NT2/D1 (cell line): Measurements from ENCODE around the gene ADAMTSL1.

Source experiments
- DNase-seq: peaks from one replicate; pipeline ENCODE4 v3.0.0-alpha.2; 2011; ENCODE audit warnings: low read depth, low spot score
- H3K27me3 ChIP-seq: 2 replicates; pipeline ENCODE4 v1.6.0; 2011; ENCODE audit warnings: mild to moderate bottlenecking; ENCODE audit not compliant: insufficient read length, insufficient read depth
- H3K36me3 ChIP-seq: 2 replicates; pipeline ENCODE4 v1.6.1; 2011; ENCODE audit warnings: mild to moderate bottlenecking, low read length, mixed read lengths; ENCODE audit not compliant: insufficient read depth, insufficient read length
- H3K4me1 ChIP-seq: 2 replicates; pipeline ENCODE4 v1.5.1; 2011; ENCODE audit not compliant: insufficient read depth, insufficient read length
- H3K4me3 ChIP-seq: 2 replicates; pipeline ENCODE4 v1.5.1; 2011; ENCODE audit warnings: low read depth; ENCODE audit not compliant: insufficient read length
- H3K9ac ChIP-seq: 2 replicates; pipeline ENCODE4 v1.6.0; 2011; ENCODE audit warnings: low read depth; ENCODE audit not compliant: insufficient read length
- H3K9me3 ChIP-seq: 2 replicates; pipeline ENCODE4 v1.5.1; 2011; ENCODE audit warnings: mild to moderate bottlenecking, low read length; ENCODE audit not compliant: insufficient read depth
- SUZ12 ChIP-seq: IDR thresholded peaks from 2 replicates; pipeline ENCODE4 v1.6.1; 2011; ENCODE audit not compliant: insufficient read length, insufficient read depth; ENCODE audit errors: extremely low read depth
- YY1 ChIP-seq: IDR thresholded peaks from 2 replicates; pipeline ENCODE4 v1.6.1; 2011; ENCODE audit not compliant: insufficient read length, insufficient read depth
- ZNF274 ChIP-seq: IDR thresholded peaks from 2 replicates; pipeline ENCODE4 v1.6.1; 2011; ENCODE audit warnings: mild to moderate bottlenecking, low read depth, low read length

ADAMTSL1 gene

DNA sequence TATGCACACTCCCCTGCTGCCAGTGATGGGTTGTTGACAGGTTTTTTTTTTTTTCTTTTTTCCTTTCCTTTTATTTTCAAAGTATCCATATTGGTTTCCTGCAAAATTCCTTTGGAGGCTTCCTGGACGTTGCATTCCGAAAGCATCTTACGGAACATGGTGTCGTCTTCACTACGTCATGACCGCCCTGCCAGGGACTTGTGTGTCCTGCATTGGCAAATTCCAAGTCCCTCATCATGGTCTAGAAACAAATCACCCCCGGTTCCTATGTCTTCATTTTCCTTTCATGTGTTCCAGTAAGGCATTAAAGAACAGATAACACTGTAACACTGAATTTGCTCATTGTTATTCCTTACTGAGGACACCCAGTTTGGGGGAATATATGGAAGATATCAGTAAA, 35.0 kb upstream of the ADAMTSL1 start:
- H3K27me3 ChIP-seq: no peaks in the 10 kb centered on the region
- no peaks in the 10 kb centered on the region for H3K9me3 ChIP-seq
- H3K4me3 ChIP-seq: no peak overlapping the region
- H3K36me3 ChIP-seq: no peaks in the 10 kb centered on the region
- no peak for DNase-seq
- TF ChIP-seq SUZ12: no peak
- no peak for TF ChIP-seq YY1
- no peak for TF ChIP-seq ZNF274
- H3K4me1 ChIP-seq: no peaks in the 10 kb centered on the region
- H3K9ac ChIP-seq: no peak overlapping the region

GRCh38 chr9:18441261-18441660, 32.7 kb upstream of the ADAMTSL1 start:
- H3K9me3 ChIP-seq: no peaks in the 10 kb centered on the region
- no peaks in the 10 kb centered on the region for H3K27me3 ChIP-seq
- no peak for DNase-seq
- H3K4me3 ChIP-seq: no peak overlapping the region
- TF ChIP-seq YY1 (no peak), SUZ12 (no peak), ZNF274 (no peak)
- no peaks in the 10 kb centered on the region for H3K4me1 ChIP-seq
- no peaks in the 10 kb centered on the region for H3K36me3 ChIP-seq
- H3K9ac ChIP-seq: no peak overlapping the region

DNA sequence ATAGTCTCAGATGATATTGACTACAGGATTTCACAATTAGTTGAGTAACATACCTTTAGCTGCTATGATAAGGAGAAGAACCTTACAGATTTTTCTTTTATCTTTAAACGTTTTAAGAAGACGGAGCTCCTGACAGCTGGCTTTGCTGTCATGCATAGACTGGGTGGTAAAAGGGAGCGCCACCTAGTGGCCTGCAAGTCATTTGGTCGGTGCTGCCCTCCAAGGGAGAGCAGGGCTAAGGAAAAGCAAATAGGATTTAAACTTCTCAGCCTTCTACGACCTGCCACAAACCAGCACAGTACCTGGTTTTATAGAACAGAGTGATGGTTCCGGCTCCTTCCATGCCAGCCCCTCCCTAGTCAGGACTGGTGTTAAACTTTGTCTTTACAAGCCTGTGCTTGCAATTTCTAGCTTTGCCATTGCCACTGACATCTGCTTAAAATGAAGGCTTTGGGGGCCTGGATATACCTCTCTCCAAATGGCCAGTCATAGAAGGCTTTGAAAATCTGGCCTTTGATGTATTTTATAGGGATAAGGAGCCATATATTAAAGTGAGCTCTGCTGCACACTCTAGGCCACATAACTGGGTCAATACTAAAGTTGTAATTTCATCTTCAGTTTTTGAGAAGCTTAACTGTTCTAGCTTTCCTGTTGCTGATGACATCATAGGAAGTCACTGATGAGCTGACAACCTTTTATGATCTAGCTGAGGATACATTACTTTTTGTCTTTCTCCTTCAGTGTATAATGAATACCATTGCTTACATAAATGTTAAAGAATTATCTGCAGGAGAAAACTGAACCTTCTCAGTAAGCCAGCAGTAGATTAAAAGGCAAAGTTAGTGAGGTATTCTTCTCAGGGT, 31.1 kb upstream of the ADAMTSL1 start:
- no peaks in the 10 kb centered on the region for H3K4me1 ChIP-seq
- H3K9me3 ChIP-seq: no peaks in the 10 kb centered on the region
- TF ChIP-seq YY1 (no peak), ZNF274 (no peak), SUZ12 (no peak)
- no peak overlapping the region for H3K4me3 ChIP-seq
- DNase-seq: peak; percentile 84
- H3K36me3 ChIP-seq: no peaks in the 10 kb centered on the region
- H3K9ac ChIP-seq: no peak overlapping the region
- H3K27me3 ChIP-seq: no peaks in the 10 kb centered on the region

- no peak for DNase-seq
- Histone ChIP-seq H3K36me3 (no peaks in the 10 kb centered on the region), H3K4me3 (no peak overlapping the region), H3K9ac (no peak overlapping the region), H3K4me1 (no peaks in the 10 kb centered on the region), H3K27me3 (no peaks in the 10 kb centered on the region), H3K9me3 (no peaks in the 10 kb centered on the region)
- TF ChIP-seq SUZ12: no peak
- no peak for TF ChIP-seq ZNF274
- TF ChIP-seq YY1: no peak
These were observed 26.8 kb upstream of the ADAMTSL1 start for GRCh38 chr9:18447131-18447530.

- Histone ChIP-seq H3K9ac (no peak overlapping the region), H3K4me1 (no peaks in the 10 kb centered on the region), H3K9me3 (no peaks in the 10 kb centered on the region), H3K36me3 (no peaks in the 10 kb centered on the region), H3K27me3 (no peaks in the 10 kb centered on the region), H3K4me3 (no peak overlapping the region)
- TF ChIP-seq YY1 (no peak), ZNF274 (no peak), SUZ12 (no peak)
- DNase-seq: no peak
These were observed 26.4 kb upstream of the ADAMTSL1 start for GRCh38 chr9:18447541-18447940.

GRCh38 chr9:18448101-18448500, 25.9 kb upstream of the ADAMTSL1 start:
- Histone ChIP-seq H3K9me3 (no peaks in the 10 kb centered on the region), H3K9ac (no peak overlapping the region), H3K4me1 (no peaks in the 10 kb centered on the region), H3K27me3 (no peaks in the 10 kb centered on the region), H3K4me3 (no peak overlapping the region), H3K36me3 (no peaks in the 10 kb centered on the region)
- no peak for DNase-seq
- TF ChIP-seq YY1: no peak
- no peak for TF ChIP-seq SUZ12
- no peak for TF ChIP-seq ZNF274

DNA sequence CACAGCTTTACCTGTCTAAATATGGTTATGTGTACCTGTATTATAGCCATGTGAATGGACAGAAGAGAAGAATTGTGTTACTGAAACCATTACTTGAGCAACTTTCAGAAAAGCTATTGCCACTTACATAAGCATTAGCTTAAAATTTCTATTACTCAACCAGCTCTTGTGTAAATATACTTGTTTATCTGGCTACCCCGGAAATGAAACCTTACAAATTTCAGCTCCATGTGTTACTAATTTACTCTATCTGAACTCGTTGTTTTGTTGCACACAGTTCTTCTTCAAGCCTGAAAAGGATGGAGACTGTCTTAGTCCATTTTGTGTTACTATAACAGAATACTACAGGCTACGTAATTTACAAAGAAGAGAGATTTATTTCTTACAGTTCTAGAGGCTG, 22.5 kb upstream of the ADAMTSL1 start:
- Histone ChIP-seq H3K9me3 (no peaks in the 10 kb centered on the region), H3K9ac (no peak overlapping the region), H3K4me3 (no peak overlapping the region), H3K36me3 (no peaks in the 10 kb centered on the region), H3K4me1 (no peaks in the 10 kb centered on the region), H3K27me3 (no peaks in the 10 kb centered on the region)
- TF ChIP-seq YY1 (no peak), ZNF274 (no peak), SUZ12 (no peak)
- DNase-seq: no peak

GRCh38 chr9:18452276-18452675, 21.7 kb upstream of the ADAMTSL1 start:
- Histone ChIP-seq H3K4me3 (no peak overlapping the region), H3K27me3 (no peaks in the 10 kb centered on the region), H3K36me3 (no peaks in the 10 kb centered on the region), H3K9ac (no peak overlapping the region), H3K9me3 (no peaks in the 10 kb centered on the region), H3K4me1 (no peaks in the 10 kb centered on the region)
- no peak for DNase-seq
- TF ChIP-seq YY1 (no peak), ZNF274 (no peak), SUZ12 (no peak)
